Trophoblast cell (in vitro differentiated cells and primary cell): ENCODE measurements around the gene NEK5.

Source experiments
- DNase-seq, 2 donors: peaks; one replicate each; pipeline ENCODE4 v3.0.0-alpha.2; 2016
- H2AFZ ChIP-seq: 2 replicates; pipeline ENCODE4 v1.6.1; 2013; ENCODE audit warnings: low read length, moderate library complexity, mild to moderate bottlenecking; ENCODE audit not compliant: insufficient read depth, poor library complexity
- H2AK5ac ChIP-seq: 2 replicates; pipeline ENCODE4 v1.6.1; 2013; ENCODE audit warnings: mild to moderate bottlenecking, low read length
- H2BK120ac ChIP-seq: 2 replicates; pipeline ENCODE4 v1.6.1; 2013; ENCODE audit warnings: low read length, mild to moderate bottlenecking, moderate library complexity; ENCODE audit not compliant: insufficient read depth, poor library complexity
- H2BK12ac ChIP-seq: 2 replicates; pipeline ENCODE4 v1.6.1; 2013; ENCODE audit warnings: mild to moderate bottlenecking, low read length, moderate library complexity
- H2BK5ac ChIP-seq: 2 replicates; pipeline ENCODE4 v1.6.1; 2013; ENCODE audit warnings: low read length, low read depth, moderate library complexity, mild to moderate bottlenecking; ENCODE audit not compliant: poor library complexity
- H3K14ac ChIP-seq: 2 replicates; pipeline ENCODE4 v1.6.1; 2013; ENCODE audit warnings: mild to moderate bottlenecking, low read length
- H3K18ac ChIP-seq: 2 replicates; pipeline ENCODE4 v1.6.1; 2013; ENCODE audit warnings: mild to moderate bottlenecking, low read length
- H3K23ac ChIP-seq: 2 replicates; pipeline ENCODE4 v1.6.1; 2013; ENCODE audit warnings: low read length
- H3K27ac ChIP-seq: 2 replicates; pipeline ENCODE4 v1.5.1; 2013; ENCODE audit warnings: low read depth, mild to moderate bottlenecking, inconsistent platforms, low read length, moderate library complexity
- H3K27me3 ChIP-seq: 2 replicates; pipeline ENCODE4 v1.6.1; 2013; ENCODE audit warnings: inconsistent platforms, mild to moderate bottlenecking, low read length, moderate library complexity; ENCODE audit not compliant: insufficient read depth
- H3K36me3 ChIP-seq, 2 experiments: 1 replicate in 1 of 2; 2 replicates in 1 of 2; pipeline ENCODE4 v1.6.1; 2013; ENCODE audit warnings: low read length in 2 of 2, mild to moderate bottlenecking in 2 of 2, moderate library complexity in 1 of 2; ENCODE audit not compliant: insufficient read depth in 2 of 2, control insufficient read depth in 1 of 2
- H3K4ac ChIP-seq: 2 replicates; pipeline ENCODE4 v1.6.1; 2013; ENCODE audit warnings: low read depth, mild to moderate bottlenecking, low read length, moderate library complexity
- H3K4me1 ChIP-seq, 2 experiments: 1 replicate in 1 of 2; 2 replicates in 1 of 2; pipeline ENCODE4 v1.6.1; 2013; ENCODE audit warnings: low read length in 2 of 2, mild to moderate bottlenecking in 2 of 2, moderate library complexity in 1 of 2; ENCODE audit not compliant: insufficient read depth in 2 of 2, control insufficient read depth in 1 of 2
- H3K4me2 ChIP-seq: 2 replicates; pipeline ENCODE4 v1.6.1; 2013; ENCODE audit warnings: inconsistent platforms, mild to moderate bottlenecking, low read length, moderate library complexity
- H3K4me3 ChIP-seq: 2 replicates; pipeline ENCODE4 v1.5.1; 2013; ENCODE audit warnings: mild to moderate bottlenecking, low read depth, low read length, inconsistent platforms
- H3K79me1 ChIP-seq: one replicate; pipeline ENCODE4 v1.6.1; 2013; ENCODE audit warnings: low read length
- H3K79me2 ChIP-seq: 2 replicates; pipeline ENCODE4 v1.6.1; 2013; ENCODE audit warnings: low read length, mild to moderate bottlenecking; ENCODE audit not compliant: control insufficient read depth, insufficient read depth, poor library complexity
- H3K9ac ChIP-seq: 2 replicates; pipeline ENCODE4 v1.6.1; 2013; ENCODE audit warnings: mild to moderate bottlenecking, low read length
- H3K9me3 ChIP-seq: 2 replicates; pipeline ENCODE4 v1.6.1; 2013; ENCODE audit warnings: low read depth, mild to moderate bottlenecking, control low read depth, inconsistent platforms, low read length; ENCODE audit not compliant: insufficient read depth
- H4K12ac ChIP-seq: 2 replicates; pipeline ENCODE4 v1.6.1; 2013; ENCODE audit warnings: low read depth, mild to moderate bottlenecking, low read length, moderate library complexity
- H4K8ac ChIP-seq: 2 replicates; pipeline ENCODE4 v1.6.1; 2013; ENCODE audit warnings: low read depth, mild to moderate bottlenecking, low read length, moderate library complexity
- H4K91ac ChIP-seq: one replicate; pipeline ENCODE4 v1.6.1; 2013; ENCODE audit warnings: low read depth, mild to moderate bottlenecking, low read length, moderate library complexity
- WGBS: extraction: QIAGEN DNeasy Blood & Tissue Kit; methylation state at CpG from one replicate; pipeline ENCODE4 v1.1.7; 2013; ENCODE audit warnings: missing lambda C conversion rate; ENCODE audit not compliant: insufficient read length, insufficient coverage; ENCODE audit errors: extremely low coverage; 5-methylcytosine and 5-hydroxymethylcytosine counted together

NEK5 gene

GRCh38 chr13:51995677-51996551 is 133.0 kb downstream of the NEK5 start:
- Histone ChIP-seq H3K18ac (no peak overlapping the region), H4K91ac (no peak overlapping the region), H4K8ac (no peak overlapping the region), H2BK120ac (no peak overlapping the region), H3K9ac (no peak overlapping the region), H3K9me3 (no peaks in the 10 kb centered on the region), H3K4me1 (peaks cover 10 to 16% of the 10 kb centered on the region in 2 experiments), H4K12ac (no peak overlapping the region), H3K4me3 (no peak overlapping the region), H3K79me1 (peaks cover 1% of the 10 kb centered on the region), H2AK5ac (no peak overlapping the region), H3K36me3 (no peaks in the 10 kb centered on the region), H3K4ac (no peak overlapping the region), H3K27me3 (no peaks in the 10 kb centered on the region), H2BK5ac (no peak overlapping the region), H2AFZ (no peak overlapping the region), H3K79me2 (peaks cover 2% of the 10 kb centered on the region), H3K27ac (no peak overlapping the region), H2BK12ac (no peak overlapping the region), H3K4me2 (no peak overlapping the region), H3K14ac (no peak overlapping the region), H3K23ac (no peak overlapping the region)
- DNase-seq = no peak
- no CpG with 5 or more reads among the region's 9 CpGs for WGBS

DNA sequence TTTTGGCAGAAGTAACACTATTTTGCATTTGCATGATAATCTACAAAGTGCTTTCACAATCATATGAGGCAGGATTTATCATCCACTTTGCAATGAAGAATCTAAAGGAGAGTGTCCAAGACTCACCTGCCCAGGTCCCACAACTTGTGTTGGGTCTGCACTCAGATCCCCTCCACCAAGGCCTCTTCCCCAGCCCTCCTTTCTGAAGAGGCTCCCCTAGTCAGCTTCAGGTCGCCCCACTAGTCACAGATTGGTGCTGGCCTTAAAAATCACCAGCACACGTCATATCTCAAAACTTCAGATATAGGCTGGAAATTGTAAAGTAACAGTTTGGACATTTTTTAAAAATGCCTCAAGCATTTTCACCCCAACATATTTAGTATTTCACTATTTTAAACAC is 135.2 kb downstream of the NEK5 start:
- Histone ChIP-seq H3K23ac (no peak overlapping the region), H2BK120ac (no peak overlapping the region), H3K9me3 (no peaks in the 10 kb centered on the region), H3K4me3 (no peak overlapping the region), H3K4ac (no peak overlapping the region), H2BK12ac (no peak overlapping the region), H2AFZ (no peak overlapping the region), H2AK5ac (no peak overlapping the region), H3K4me2 (no peak overlapping the region), H4K8ac (no peak overlapping the region), H4K12ac (no peak overlapping the region), H3K27ac (no peak overlapping the region), H2BK5ac (no peak overlapping the region), H3K79me2 (peaks cover 2% of the 10 kb centered on the region), H4K91ac (no peak overlapping the region), H3K18ac (no peak overlapping the region), H3K79me1 (no peaks in the 10 kb centered on the region), H3K27me3 (no peaks in the 10 kb centered on the region), H3K9ac (no peak overlapping the region), H3K36me3 (no peaks in the 10 kb centered on the region), H3K14ac (no peak overlapping the region), H3K4me1 (peaks cover under 1 to 7% of the 10 kb centered on the region in 2 experiments)
- DNase-seq = no peak
- no CpG with 5 or more reads among the region's 2 CpGs for WGBS

GRCh38 chr13:51988988-51989618 is 139.8 kb downstream of the NEK5 start:
- H3K18ac ChIP-seq = no peak overlapping the region
- H4K12ac ChIP-seq = no peak overlapping the region
- no CpG with 5 or more reads among the region's 3 CpGs for WGBS
- no peak overlapping the region for H2AK5ac ChIP-seq
- H3K14ac ChIP-seq = no peak overlapping the region
- no peak overlapping the region for H4K91ac ChIP-seq
- no peaks in the 10 kb centered on the region for H3K79me2 ChIP-seq
- no peak overlapping the region for H3K4me3 ChIP-seq
- no peaks in the 10 kb centered on the region for H3K27me3 ChIP-seq
- no peaks in the 10 kb centered on the region for H3K36me3 ChIP-seq
- H3K4ac ChIP-seq = no peak overlapping the region
- H2BK5ac ChIP-seq = no peak overlapping the region
- no peak overlapping the region for H3K9ac ChIP-seq
- no peak overlapping the region for H2AFZ ChIP-seq
- H3K4me1 ChIP-seq = no peaks in the 10 kb centered on the region
- no peaks in the 10 kb centered on the region for H3K9me3 ChIP-seq
- no peak overlapping the region for H3K4me2 ChIP-seq
- H3K23ac ChIP-seq = no peak overlapping the region
- DNase-seq = no peak
- H4K8ac ChIP-seq = no peak overlapping the region
- H3K27ac ChIP-seq = no peak overlapping the region
- no peaks in the 10 kb centered on the region for H3K79me1 ChIP-seq
- no peak overlapping the region for H2BK12ac ChIP-seq
- H2BK120ac ChIP-seq = no peak overlapping the region
